HEK293 (cell line): ENCODE results near the gene NAPA.

Experiments
- CTCF ChIA-PET: fragments of 350-600 bp; formaldehyde crosslinking; extraction: SDS; loops from one replicate; lab custom pipeline; 2021; ENCODE audit warnings: antibody characterized with exemption; lab: Yijun Ruan, JAX
- POLR2A ChIA-PET: fragments of 300-600 bp; formaldehyde crosslinking; extraction: SDS; loops from one replicate; lab custom pipeline; 2020; ENCODE audit warnings: antibody characterized with exemption, inconsistent platforms; lab: Yijun Ruan, JAX
- H3K27ac ChIP-seq: fragments of 200-500 bp; sonication (Bioruptor generic); 2 replicates; pipeline ENCODE4 v1.5.1; 2014; ENCODE audit warnings: low read depth, low read length, control low read depth, inconsistent platforms; ENCODE audit errors: extremely low read depth
- H3K36me3 ChIP-seq, 2 experiments: fragments of 200-500 bp in 1 of 2; sonication (Bioruptor generic) in 1 of 2; 1 replicate in 1 of 2; 2 replicates in 1 of 2; pipeline ENCODE4 v1.5.1; 2014 to 2017; ENCODE audit warnings: inconsistent platforms in 2 of 2, low read length in 2 of 2; ENCODE audit not compliant: control insufficient read depth in 2 of 2, insufficient read depth in 1 of 2
- H3K4me1 ChIP-seq: fragments of 200-500 bp; sonication (Bioruptor generic); 2 replicates; pipeline ENCODE4 v1.5.1; 2014; ENCODE audit warnings: mild to moderate bottlenecking, low read length, inconsistent platforms; ENCODE audit not compliant: control insufficient read depth, insufficient read depth
- H3K4me3 ChIP-seq: 2 replicates; pipeline ENCODE4 v1.5.1; 2011; ENCODE audit warnings: low read depth, mild to moderate bottlenecking, control low read depth, low read length, moderate library complexity
- H3K9me3 ChIP-seq: fragments of 200-500 bp; sonication (Bioruptor generic); 2 replicates; pipeline ENCODE4 v1.5.1; 2014; ENCODE audit warnings: low read depth, low read length, inconsistent platforms; ENCODE audit not compliant: control insufficient read depth, insufficient read depth
- BCL11B ChIP-seq: fragments of 450-650 bp; formaldehyde crosslinking; IDR thresholded peaks from 2 replicates; pipeline ENCODE4 v1.5.1; 2016; ENCODE audit warnings: low read depth, missing biosample characterization, missing genetic modification characterization
- HOXA7 ChIP-seq: sonication (generic); formaldehyde crosslinking; IDR thresholded peaks from 2 replicates; pipeline ENCODE4 v1.8.1; 2022; ENCODE audit warnings: missing genetic modification reagents, borderline replicate concordance
- HOXC10 ChIP-seq: sonication (generic); formaldehyde crosslinking; IDR thresholded peaks from 2 replicates; pipeline ENCODE4 v1.8.1; 2023; ENCODE audit warnings: mild to moderate bottlenecking, missing genetic modification reagents
- PRDM6 ChIP-seq: fragments of 450-650 bp; formaldehyde crosslinking; IDR thresholded peaks from 2 replicates; pipeline ENCODE4 v1.5.1; 2017; ENCODE audit warnings: missing biosample characterization, missing genetic modification characterization
- SCRT2 ChIP-seq: fragments of 450-650 bp; formaldehyde crosslinking; IDR thresholded peaks from 2 replicates; pipeline ENCODE4 v1.5.1; 2016; ENCODE audit warnings: missing biosample characterization, missing genetic modification characterization
- YY1 ChIP-seq: fragments of 450-650 bp; formaldehyde crosslinking; IDR thresholded peaks from 2 replicates; pipeline ENCODE4 v1.5.1; 2018; ENCODE audit warnings: missing biosample characterization, missing genetic modification characterization
- ZBTB44 ChIP-seq: fragments of 450-650 bp; IDR thresholded peaks from 2 replicates; pipeline ENCODE4 v1.5.1; 2018; ENCODE audit warnings: missing biosample characterization, mild to moderate bottlenecking, missing genetic modification characterization
- ZNF10 ChIP-seq: fragments of 450-650 bp; formaldehyde crosslinking; IDR thresholded peaks from 2 replicates; pipeline ENCODE4 v1.5.1; 2017; ENCODE audit warnings: missing biosample characterization, missing genetic modification characterization
- ZNF202 ChIP-seq: fragments of 450-650 bp; formaldehyde crosslinking; IDR thresholded peaks from 2 replicates; pipeline ENCODE4 v1.5.1; 2016; ENCODE audit warnings: missing biosample characterization, missing genetic modification characterization, borderline replicate concordance
- ZNF211 ChIP-seq: fragments of 450-650 bp; formaldehyde crosslinking; IDR thresholded peaks from 2 replicates; pipeline ENCODE4 v1.5.1; 2016; ENCODE audit warnings: low read depth, missing biosample characterization, missing genetic modification characterization
- ZNF510 ChIP-seq: fragments of 450-650 bp; formaldehyde crosslinking; IDR thresholded peaks from 2 replicates; pipeline ENCODE4 v1.5.1; 2018; ENCODE audit warnings: mild to moderate bottlenecking, missing genetic modification characterization, missing biosample characterization; ENCODE audit not compliant: insufficient replicate concordance
- ZNF596 ChIP-seq: fragments of 450-650 bp; IDR thresholded peaks from 2 replicates; pipeline ENCODE4 v1.5.0; 2018; ENCODE audit warnings: missing biosample characterization, mild to moderate bottlenecking, missing genetic modification characterization, moderate library complexity
- ZNF626 ChIP-seq: fragments of 450-650 bp; sonication (Bioruptor Pico); formaldehyde crosslinking; IDR thresholded peaks from 2 replicates; pipeline ENCODE4 v1.5.1; 2018; ENCODE audit warnings: missing biosample characterization, missing genetic modification characterization, inconsistent platforms
- ZNF629 ChIP-seq: fragments of 450-650 bp; formaldehyde crosslinking; IDR thresholded peaks from 2 replicates; pipeline ENCODE4 v1.5.1; 2017; ENCODE audit warnings: missing biosample characterization, missing genetic modification characterization
- ZNF677 ChIP-seq: fragments of 450-650 bp; IDR thresholded peaks from 2 replicates; pipeline ENCODE4 v1.5.0; 2018; ENCODE audit warnings: missing biosample characterization, mild to moderate bottlenecking, missing genetic modification characterization, moderate library complexity
- ZNF707 ChIP-seq: fragments of 450-650 bp; formaldehyde crosslinking; IDR thresholded peaks from 2 replicates; pipeline ENCODE4 v1.5.1; 2016; ENCODE audit warnings: missing biosample characterization, missing genetic modification characterization
- ZNF76 ChIP-seq: fragments of 450-650 bp; formaldehyde crosslinking; IDR thresholded peaks from 2 replicates; pipeline ENCODE4; 2016; ENCODE audit warnings: low read depth, missing biosample characterization, missing genetic modification characterization, borderline replicate concordance
- TF ChIP-seq, protein P1 (sequence below): fragments of 450-650 bp; formaldehyde crosslinking; IDR thresholded peaks from 2 replicates; pipeline ENCODE4 v1.5.1; 2016; ENCODE audit warnings: missing biosample characterization, missing genetic modification characterization
- TF ChIP-seq, protein P2 (sequence below): fragments of 450-650 bp; formaldehyde crosslinking; IDR thresholded peaks from 2 replicates; pipeline ENCODE4; 2016; ENCODE audit warnings: missing biosample characterization, missing genetic modification characterization

The NAPA gene

GRCh38 chr19:47539747-47540311 lies 25.0 kb upstream of the NAPA start:
- peaks cover 2% of the 10 kb centered on the region; the same call in 1 of the 2 replicates for H3K4me1 ChIP-seq
- ChIA-PET CTCF (interaction anchor here (0.5 kb wide), 1 partner anchor 37 kb away, joined by 3 read pairs; no protein-coding TSS in a partner anchor), POLR2A (interaction anchor here (0.6 kb wide), 1 partner anchor 11 kb away, joined by 3 read pairs; no protein-coding TSS in a partner anchor)
- no peak overlapping the region for H3K27ac ChIP-seq
- TF ChIP-seq ZNF10 (tag by site-specific recombination) = no peak
- TF ChIP-seq HOXC10 (CRISPR knock-in tag) = no peak
- TF ChIP-seq ZNF202 (tag by site-specific recombination) = no peak
- peak; percentile 26; the same call in 1 of the 2 replicates for TF ChIP-seq SCRT2
- no peak for TF ChIP-seq ZNF76 (tag by site-specific recombination)
- no peaks in the 10 kb centered on the region for H3K9me3 ChIP-seq
- no peaks in the 10 kb centered on the region for H3K36me3 ChIP-seq
- H3K4me3 ChIP-seq = no peak overlapping the region

DNA sequence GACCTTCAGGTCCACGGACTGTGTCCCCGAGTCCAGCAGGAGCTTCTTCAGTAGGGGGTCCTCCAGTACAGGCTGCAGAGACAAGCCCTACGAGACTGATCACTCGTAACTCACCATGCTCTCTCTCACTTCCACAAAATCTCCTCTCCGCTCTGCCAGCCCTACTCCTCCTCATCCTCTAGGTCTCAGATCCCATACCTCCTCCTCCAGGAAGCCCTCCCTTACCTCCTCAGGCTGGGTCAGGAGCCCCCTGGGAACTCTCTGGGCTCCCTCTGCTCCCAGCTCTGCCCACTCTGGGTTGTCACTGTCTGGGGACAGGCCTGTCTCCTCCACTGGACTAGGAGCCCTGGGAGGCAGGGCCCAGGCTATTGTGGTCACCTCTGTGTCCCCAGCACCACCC lies 23.9 kb upstream of the NAPA start:
- Histone ChIP-seq H3K36me3 (no peaks in the 10 kb centered on the region), H3K9me3 (no peaks in the 10 kb centered on the region), H3K27ac (no peak overlapping the region), H3K4me3 (no peak overlapping the region), H3K4me1 (peaks cover 2% of the 10 kb centered on the region; the same call in 1 of the 2 replicates)
- TF ChIP-seq ZNF707 (tag by site-specific recombination) (no peak), ZNF677 (tag by site-specific recombination) (no peak), ZNF626 (tag by site-specific recombination) (no peak), ZNF596 (tag by site-specific recombination) (no peak), PRDM6 (tag by site-specific recombination) (no peak), BCL11B (tag by site-specific recombination) (no peak), ZNF510 (no peak), ZBTB44 (tag by site-specific recombination) (no peak), HOXA7 (CRISPR knock-in tag) (no peak), ZNF76 (tag by site-specific recombination) (no peak), ZNF211 (no peak), YY1 (tag by site-specific recombination) (no peak), ZNF629 (tag by site-specific recombination) (no peak)
- TF ChIP-seq, protein P1, sequence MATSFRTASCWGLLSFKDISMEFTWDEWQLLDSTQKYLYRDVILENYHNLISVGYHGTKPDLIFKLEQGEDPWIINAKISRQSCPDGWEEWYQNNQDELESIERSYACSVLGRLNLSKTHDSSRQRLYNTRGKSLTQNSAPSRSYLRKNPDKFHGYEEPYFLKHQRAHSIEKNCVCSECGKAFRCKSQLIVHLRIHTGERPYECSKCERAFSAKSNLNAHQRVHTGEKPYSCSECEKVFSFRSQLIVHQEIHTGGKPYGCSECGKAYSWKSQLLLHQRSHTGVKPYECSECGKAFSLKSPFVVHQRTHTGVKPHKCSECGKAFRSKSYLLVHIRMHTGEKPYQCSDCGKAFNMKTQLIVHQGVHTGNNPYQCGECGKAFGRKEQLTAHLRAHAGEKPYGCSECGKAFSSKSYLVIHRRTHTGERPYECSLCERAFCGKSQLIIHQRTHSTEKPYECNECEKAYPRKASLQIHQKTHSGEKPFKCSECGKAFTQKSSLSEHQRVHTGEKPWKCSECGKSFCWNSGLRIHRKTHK (tag by site-specific recombination) = no peak
- TF ChIP-seq, protein P2, sequence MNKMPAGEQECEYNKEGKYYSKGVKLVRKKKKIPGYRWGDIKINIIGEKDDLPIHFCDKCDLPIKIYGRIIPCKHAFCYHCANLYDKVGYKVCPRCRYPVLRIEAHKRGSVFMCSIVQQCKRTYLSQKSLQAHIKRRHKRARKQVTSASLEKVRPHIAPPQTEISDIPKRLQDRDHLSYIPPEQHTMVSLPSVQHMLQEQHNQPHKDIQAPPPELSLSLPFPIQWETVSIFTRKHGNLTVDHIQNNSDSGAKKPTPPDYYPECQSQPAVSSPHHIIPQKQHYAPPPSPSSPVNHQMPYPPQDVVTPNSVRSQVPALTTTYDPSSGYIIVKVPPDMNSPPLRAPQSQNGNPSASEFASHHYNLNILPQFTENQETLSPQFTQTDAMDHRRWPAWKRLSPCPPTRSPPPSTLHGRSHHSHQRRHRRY = no peak
- ChIA-PET CTCF (no interaction called here), POLR2A (no interaction called here)
